HepG2 (cell line): ENCODE results near the gene LGALS14.

ENCODE experiments used
- SETDB1 ChIP-seq: sonication (generic); formaldehyde crosslinking; IDR thresholded peaks from 2 replicates; pipeline ENCODE4 v1.5.1; 2020; ENCODE audit warnings: missing genetic modification reagents, mild to moderate bottlenecking, borderline replicate concordance
- TMF1 ChIP-seq: sonication (generic); formaldehyde crosslinking; IDR thresholded peaks from 2 replicates; pipeline ENCODE4 v1.8.1; 2022; ENCODE audit warnings: low read depth, missing genetic modification reagents
- TF ChIP-seq, protein P1 (sequence below), 2 experiments: IDR thresholded peaks; 2 replicates each; pipeline ENCODE4 v1.6.1; 2011 to 2012; ENCODE audit warnings: low read length in 2 of 2, borderline replicate concordance in 1 of 2, low read depth in 1 of 2, mild to moderate bottlenecking in 1 of 2, moderate library complexity in 1 of 2

- TF ChIP-seq SETDB1 (CRISPR knock-in tag): no peak
- TF ChIP-seq, protein P1, sequence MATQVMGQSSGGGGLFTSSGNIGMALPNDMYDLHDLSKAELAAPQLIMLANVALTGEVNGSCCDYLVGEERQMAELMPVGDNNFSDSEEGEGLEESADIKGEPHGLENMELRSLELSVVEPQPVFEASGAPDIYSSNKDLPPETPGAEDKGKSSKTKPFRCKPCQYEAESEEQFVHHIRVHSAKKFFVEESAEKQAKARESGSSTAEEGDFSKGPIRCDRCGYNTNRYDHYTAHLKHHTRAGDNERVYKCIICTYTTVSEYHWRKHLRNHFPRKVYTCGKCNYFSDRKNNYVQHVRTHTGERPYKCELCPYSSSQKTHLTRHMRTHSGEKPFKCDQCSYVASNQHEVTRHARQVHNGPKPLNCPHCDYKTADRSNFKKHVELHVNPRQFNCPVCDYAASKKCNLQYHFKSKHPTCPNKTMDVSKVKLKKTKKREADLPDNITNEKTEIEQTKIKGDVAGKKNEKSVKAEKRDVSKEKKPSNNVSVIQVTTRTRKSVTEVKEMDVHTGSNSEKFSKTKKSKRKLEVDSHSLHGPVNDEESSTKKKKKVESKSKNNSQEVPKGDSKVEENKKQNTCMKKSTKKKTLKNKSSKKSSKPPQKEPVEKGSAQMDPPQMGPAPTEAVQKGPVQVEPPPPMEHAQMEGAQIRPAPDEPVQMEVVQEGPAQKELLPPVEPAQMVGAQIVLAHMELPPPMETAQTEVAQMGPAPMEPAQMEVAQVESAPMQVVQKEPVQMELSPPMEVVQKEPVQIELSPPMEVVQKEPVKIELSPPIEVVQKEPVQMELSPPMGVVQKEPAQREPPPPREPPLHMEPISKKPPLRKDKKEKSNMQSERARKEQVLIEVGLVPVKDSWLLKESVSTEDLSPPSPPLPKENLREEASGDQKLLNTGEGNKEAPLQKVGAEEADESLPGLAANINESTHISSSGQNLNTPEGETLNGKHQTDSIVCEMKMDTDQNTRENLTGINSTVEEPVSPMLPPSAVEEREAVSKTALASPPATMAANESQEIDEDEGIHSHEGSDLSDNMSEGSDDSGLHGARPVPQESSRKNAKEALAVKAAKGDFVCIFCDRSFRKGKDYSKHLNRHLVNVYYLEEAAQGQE (IDR thresholded peaks at IDR 0.05; ENCODE audit: borderline replicate concordance in 1 of 2, low read depth in 1 of 2, low read length in 2 of 2): no peak
- TF ChIP-seq TMF1 (CRISPR knock-in tag): no peak
Observed at GRCh38 chr19:39708594-39708993, 4.3 kb downstream of the LGALS14 start.
